PC-3 (cell line): ENCODE data around the gene VTI1B. TPM values are rescaled to one million over a fixed set of nuclear protein-coding genes. Genes with fewer than 3 reads are reported as not detected.

Experiments used
- ATAC-seq: fragments of 200-7000 bp; cut with Tn5 transposase; 2 replicates; pipeline ENCODE4 v1.9.1; 2020; ENCODE audit warnings: mild to moderate bottlenecking, moderate library complexity
- BruUV-seq: library from RNA; stranded (reverse); fragments of 400-500 nt; replicated peaks from 2 replicates; lab custom pipeline; 2021; lab: Mats Ljungman, UMichigan
- CTCF ChIA-PET: fragments of 300-600 bp; sonication (Branson Sonifier 250); formaldehyde crosslinking; loops from one replicate; lab custom pipeline; 2022; ENCODE audit warnings: antibody characterized with exemption; lab: Charles Lee
- POLR2A ChIA-PET: fragments of 300-600 bp; sonication (Branson Sonifier 250); formaldehyde crosslinking; loops from one replicate; lab custom pipeline; 2022; ENCODE audit warnings: antibody characterized with exemption; ENCODE audit not compliant: unreplicated experiment; lab: Charles Lee
- DNase-seq: peaks from one replicate; pipeline ENCODE4 v3.0.0-alpha.2; 2015
- H2AFZ ChIP-seq: fragments of 300-600 bp; sonication (generic); 2 replicates; pipeline ENCODE4 v1.6.0; 2016; ENCODE audit warnings: antibody characterized with exemption, low read length
- H3F3A ChIP-seq: fragments of 300-600 bp; sonication (generic); one replicate; pipeline ENCODE4 v1.6.0; 2017; ENCODE audit warnings: antibody characterized with exemption, low read length, control low read depth, mild to moderate bottlenecking; ENCODE audit not compliant: unreplicated experiment
- H3K27ac ChIP-seq: fragments of 300-600 bp; sonication (generic); 2 replicates; pipeline ENCODE4 v1.5.1; 2016; ENCODE audit warnings: mild to moderate bottlenecking, low read length
- H3K27me3 ChIP-seq: fragments of 300-600 bp; sonication (generic); 2 replicates; pipeline ENCODE4 v1.6.1; 2016; ENCODE audit warnings: low read length, mixed read lengths
- H3K36me3 ChIP-seq: fragments of 300-600 bp; sonication (generic); 2 replicates; pipeline ENCODE4 v1.6.1; 2016; ENCODE audit warnings: low read depth, mixed run types, low read length, mixed read lengths
- H3K4me1 ChIP-seq: fragments of 300-600 bp; sonication (generic); 2 replicates; pipeline ENCODE4 v1.5.1; 2016; ENCODE audit warnings: low read length; ENCODE audit not compliant: insufficient read depth
- H3K4me2 ChIP-seq: fragments of 300-600 bp; sonication (generic); 2 replicates; pipeline ENCODE4 v1.6.0; 2016; ENCODE audit warnings: low read length
- H3K4me3 ChIP-seq: fragments of 300-600 bp; sonication (generic); 2 replicates; pipeline ENCODE4 v1.5.1; 2016; ENCODE audit warnings: mild to moderate bottlenecking, low read length, mixed read lengths
- H3K79me2 ChIP-seq: fragments of 300-600 bp; sonication (generic); 2 replicates; pipeline ENCODE4 v1.6.1; 2017; ENCODE audit warnings: low read length, mixed read lengths
- H3K9ac ChIP-seq: fragments of 300-600 bp; sonication (generic); 2 replicates; pipeline ENCODE4 v1.6.0; 2016; ENCODE audit warnings: mild to moderate bottlenecking, low read length
- H3K9me2 ChIP-seq: fragments of 300-600 bp; sonication (generic); replicated peaks from 2 replicates; pipeline ENCODE4 v1.6.1; 2016; ENCODE audit warnings: mixed run types, low read length, mixed read lengths
- H3K9me3 ChIP-seq: fragments of 300-600 bp; sonication (generic); 2 replicates; pipeline ENCODE4 v1.6.1; 2016; ENCODE audit warnings: low read length, mixed read lengths
- H4K20me1 ChIP-seq: fragments of 300-600 bp; sonication (generic); 2 replicates; pipeline ENCODE4 v1.6.1; 2016; ENCODE audit warnings: low read length, mixed read lengths
- CTCF ChIP-seq: fragments of 300-600 bp; sonication (generic); conservative IDR thresholded peaks from 2 replicates; pipeline ENCODE4 v1.5.1; 2017; ENCODE audit warnings: antibody characterized with exemption, low read depth, mild to moderate bottlenecking, low read length
- EZH2 ChIP-seq: fragments of 300-600 bp; sonication (generic); IDR thresholded peaks from one replicate; pipeline ENCODE4 v1.6.1; 2017; ENCODE audit warnings: antibody characterized with exemption, mild to moderate bottlenecking, low read length; ENCODE audit not compliant: unreplicated experiment
- EZH2phosphoT487 ChIP-seq: fragments of 300-600 bp; sonication (generic); IDR thresholded peaks from 2 replicates; pipeline ENCODE4 v1.6.1; 2018; ENCODE audit warnings: mild to moderate bottlenecking, antibody characterized with exemption, low read length, borderline replicate concordance
- intact Hi-C: fragments of 100-400 bp; cut with micrococcal nuclease; formaldehyde crosslinking; loops from 2 replicates; pipeline ENCODE4 v1.9.0; 2023
- total RNA-seq: library from RNA; depleted of rRNA; stranded (reverse); fragments of >200 nt; gene quantifications from 2 replicates; pipeline ENCODE4 v1.2.3, GENCODE V29; 2014

VTI1B gene
- total RNA-seq, 1 experiment from 2014 or later: 93.8 TPM

DNA sequence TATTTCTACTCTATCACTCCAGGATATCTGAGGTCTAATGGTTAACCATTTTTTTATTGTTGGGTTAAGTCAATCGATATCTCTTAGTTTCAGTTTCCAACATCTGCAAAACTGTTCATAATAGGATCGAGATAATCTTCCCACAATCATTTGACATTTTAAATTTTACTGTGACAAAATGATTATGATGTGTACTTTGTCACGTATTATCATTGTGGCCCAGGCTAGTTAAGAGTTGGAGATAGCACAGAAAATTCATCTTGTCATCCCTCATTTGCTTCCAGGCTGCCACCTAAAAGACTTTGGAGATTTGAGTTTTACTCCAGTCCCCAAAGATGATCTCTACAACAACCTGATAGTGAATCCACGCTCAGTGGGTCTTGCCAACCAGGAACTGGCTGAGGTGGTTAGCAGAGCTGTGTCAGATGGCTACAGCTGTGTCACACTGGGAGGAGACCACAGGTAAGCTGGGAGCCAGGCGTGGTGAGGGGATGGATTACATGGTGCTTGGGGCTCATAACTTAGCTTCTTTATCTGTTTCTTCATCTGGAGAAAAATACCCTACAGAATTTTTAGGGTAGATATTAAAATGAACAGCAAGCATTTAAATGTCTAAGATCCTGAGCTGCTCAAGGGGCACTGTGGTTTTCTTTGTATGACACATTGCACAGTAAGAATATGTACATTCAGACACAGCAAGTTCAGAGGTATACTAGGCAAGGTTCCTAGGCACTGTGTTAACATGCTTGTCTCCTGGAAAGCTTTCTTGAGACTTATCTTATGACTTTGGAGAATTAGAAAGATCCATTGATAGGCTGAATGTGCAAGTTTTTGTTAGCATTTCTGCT lies 32.3 kb downstream of the VTI1B start:
- ChIA-PET POLR2A (interaction anchor here (0.6 kb wide), 1 partner anchor 42 kb away, joined by 4 read pairs; the partner anchor contains the start of gene PIGH), CTCF (no interaction called here)

GRCh38 chr14:67641480-67641879 lies 33.0 kb downstream of the VTI1B start:
- no peak overlapping the region for H3K4me3 ChIP-seq
- H3K4me1 ChIP-seq: no peaks in the 10 kb centered on the region
- H3K79me2 ChIP-seq: no peaks in the 10 kb centered on the region
- H3K9me3 ChIP-seq: no peaks in the 10 kb centered on the region
- H4K20me1 ChIP-seq: no peaks in the 10 kb centered on the region
- H3K4me2 ChIP-seq: no peak overlapping the region
- no peaks in the 10 kb centered on the region for H3K9me2 ChIP-seq
- no peak overlapping the region for H3K9ac ChIP-seq
- H3K36me3 ChIP-seq: no peaks in the 10 kb centered on the region; the same call in 1 of the 2 replicates
- POLR2A ChIA-PET: no interaction called here
- no peaks in the 10 kb centered on the region for H3F3A ChIP-seq
- TF ChIP-seq CTCF (no peak), EZH2phosphoT487 (no peak), EZH2 (no peak)
- DNase-seq (no peak), ATAC-seq (no peak)
- no peaks in the 10 kb centered on the region for H3K27me3 ChIP-seq
- H3K27ac ChIP-seq: no peak overlapping the region
- intact Hi-C loops: no loop called here
- H2AFZ ChIP-seq: no peak overlapping the region
- BruUV-seq: no TSS peak
- CTCF ChIA-PET: no interaction called here

More for the DNA sequence above, 32.3 kb downstream of the VTI1B start:
- Histone ChIP-seq H4K20me1 (no peaks in the 10 kb centered on the region), H3K4me3 (no peak overlapping the region), H3K9me2 (no peaks in the 10 kb centered on the region), H3K9me3 (no peaks in the 10 kb centered on the region), H3K79me2 (no peaks in the 10 kb centered on the region), H3K9ac (no peak overlapping the region), H3K27ac (no peak overlapping the region), H3K27me3 (no peaks in the 10 kb centered on the region), H3F3A (no peaks in the 10 kb centered on the region), H2AFZ (no peak overlapping the region), H3K4me1 (no peaks in the 10 kb centered on the region), H3K4me2 (no peak overlapping the region), H3K36me3 (peaks cover under 1% of the 10 kb centered on the region; the same call in 1 of the 2 replicates)
- no TSS peak for BruUV-seq
- intact Hi-C loops: no loop called here
- DNase-seq: no peak
- no peak for ATAC-seq
- TF ChIP-seq EZH2: no peak
- TF ChIP-seq CTCF: no peak
- TF ChIP-seq EZH2phosphoT487: no peak

GRCh38 chr14:67638642-67639041 lies 35.8 kb downstream of the VTI1B start:
- H3K4me1 ChIP-seq: no peaks in the 10 kb centered on the region
- H3K36me3 ChIP-seq: no peaks in the 10 kb centered on the region
- no peaks in the 10 kb centered on the region for H3K9me2 ChIP-seq
- ATAC-seq (no peak), DNase-seq (no peak)
- H3F3A ChIP-seq: no peaks in the 10 kb centered on the region
- H3K9ac ChIP-seq: no peak overlapping the region
- no TSS peak for BruUV-seq
- no peaks in the 10 kb centered on the region for H3K27me3 ChIP-seq
- no peak overlapping the region for H2AFZ ChIP-seq
- TF ChIP-seq EZH2phosphoT487 (no peak), CTCF (no peak), EZH2 (no peak)
- H3K27ac ChIP-seq: no peak overlapping the region
- no peaks in the 10 kb centered on the region for H3K9me3 ChIP-seq
- POLR2A ChIA-PET: interaction anchor here (0.5 kb wide), 1 partner anchor 2000 kb away, joined by 3 read pairs; no protein-coding TSS in a partner anchor
- H3K4me2 ChIP-seq: no peak overlapping the region
- no peak overlapping the region for H3K4me3 ChIP-seq
- H3K79me2 ChIP-seq: no peaks in the 10 kb centered on the region
- CTCF ChIA-PET: no interaction called here
- no peaks in the 10 kb centered on the region for H4K20me1 ChIP-seq
- intact Hi-C loops: no loop called here
